ENCODE data around the gene DNAH2. TPM values are rescaled to one million over a fixed set of nuclear protein-coding genes. Genes with fewer than 3 reads are reported as not detected.

Gene DNAH2
- total and polyA plus RNA-seq, 2 of the 13 experiments (the other 11 are each of a cell fraction or from before 2014, with no cell fraction given): not detected

DNA sequence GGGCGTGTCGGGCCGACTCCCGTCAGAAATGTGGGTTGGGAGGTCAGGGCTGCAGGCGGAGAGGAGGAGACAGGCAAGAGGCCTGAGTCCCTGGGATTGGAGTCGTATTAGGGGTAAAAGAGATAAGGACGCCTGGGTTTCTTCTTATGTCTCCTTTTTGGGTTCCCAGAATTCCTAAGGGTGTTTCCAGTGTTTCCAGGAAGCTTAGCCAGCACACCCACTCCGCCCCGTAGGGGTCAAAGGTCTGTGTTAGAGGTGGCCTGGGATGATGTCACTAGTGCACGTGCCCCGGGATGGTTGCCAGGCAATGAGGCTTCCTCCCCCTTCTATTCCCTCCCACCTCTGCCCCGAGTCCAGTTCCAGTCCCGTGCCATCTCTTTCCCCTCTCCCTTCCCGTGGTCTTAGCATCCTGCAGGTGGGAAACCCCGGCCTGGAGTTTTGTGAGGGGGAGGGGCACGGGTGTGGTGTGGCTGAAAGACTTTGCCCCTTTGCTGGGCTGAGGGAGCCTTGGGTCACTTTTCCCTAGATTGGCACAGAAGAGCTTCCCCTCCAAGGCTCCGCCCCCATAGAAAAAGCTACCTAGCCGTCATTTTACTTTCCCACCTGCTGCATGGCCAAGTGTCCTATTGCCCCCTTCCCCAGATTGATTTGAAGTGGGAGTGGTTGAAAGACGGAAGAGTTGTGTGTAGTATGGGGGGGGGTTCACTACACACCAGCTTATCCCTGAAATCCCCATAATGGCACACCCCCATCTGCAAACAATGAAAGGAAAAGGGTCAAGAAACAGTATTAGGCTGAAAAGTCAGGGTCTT lies 119.3 kb downstream of the DNAH2 start (continued):
- TF ChIP-seq, protein P1, sequence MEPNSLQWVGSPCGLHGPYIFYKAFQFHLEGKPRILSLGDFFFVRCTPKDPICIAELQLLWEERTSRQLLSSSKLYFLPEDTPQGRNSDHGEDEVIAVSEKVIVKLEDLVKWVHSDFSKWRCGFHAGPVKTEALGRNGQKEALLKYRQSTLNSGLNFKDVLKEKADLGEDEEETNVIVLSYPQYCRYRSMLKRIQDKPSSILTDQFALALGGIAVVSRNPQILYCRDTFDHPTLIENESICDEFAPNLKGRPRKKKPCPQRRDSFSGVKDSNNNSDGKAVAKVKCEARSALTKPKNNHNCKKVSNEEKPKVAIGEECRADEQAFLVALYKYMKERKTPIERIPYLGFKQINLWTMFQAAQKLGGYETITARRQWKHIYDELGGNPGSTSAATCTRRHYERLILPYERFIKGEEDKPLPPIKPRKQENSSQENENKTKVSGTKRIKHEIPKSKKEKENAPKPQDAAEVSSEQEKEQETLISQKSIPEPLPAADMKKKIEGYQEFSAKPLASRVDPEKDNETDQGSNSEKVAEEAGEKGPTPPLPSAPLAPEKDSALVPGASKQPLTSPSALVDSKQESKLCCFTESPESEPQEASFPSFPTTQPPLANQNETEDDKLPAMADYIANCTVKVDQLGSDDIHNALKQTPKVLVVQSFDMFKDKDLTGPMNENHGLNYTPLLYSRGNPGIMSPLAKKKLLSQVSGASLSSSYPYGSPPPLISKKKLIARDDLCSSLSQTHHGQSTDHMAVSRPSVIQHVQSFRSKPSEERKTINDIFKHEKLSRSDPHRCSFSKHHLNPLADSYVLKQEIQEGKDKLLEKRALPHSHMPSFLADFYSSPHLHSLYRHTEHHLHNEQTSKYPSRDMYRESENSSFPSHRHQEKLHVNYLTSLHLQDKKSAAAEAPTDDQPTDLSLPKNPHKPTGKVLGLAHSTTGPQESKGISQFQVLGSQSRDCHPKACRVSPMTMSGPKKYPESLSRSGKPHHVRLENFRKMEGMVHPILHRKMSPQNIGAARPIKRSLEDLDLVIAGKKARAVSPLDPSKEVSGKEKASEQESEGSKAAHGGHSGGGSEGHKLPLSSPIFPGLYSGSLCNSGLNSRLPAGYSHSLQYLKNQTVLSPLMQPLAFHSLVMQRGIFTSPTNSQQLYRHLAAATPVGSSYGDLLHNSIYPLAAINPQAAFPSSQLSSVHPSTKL (CRISPR knock-in tag; IDR thresholded peaks at IDR 0.05): peak; percentile 93
- TF ChIP-seq, protein P2, sequence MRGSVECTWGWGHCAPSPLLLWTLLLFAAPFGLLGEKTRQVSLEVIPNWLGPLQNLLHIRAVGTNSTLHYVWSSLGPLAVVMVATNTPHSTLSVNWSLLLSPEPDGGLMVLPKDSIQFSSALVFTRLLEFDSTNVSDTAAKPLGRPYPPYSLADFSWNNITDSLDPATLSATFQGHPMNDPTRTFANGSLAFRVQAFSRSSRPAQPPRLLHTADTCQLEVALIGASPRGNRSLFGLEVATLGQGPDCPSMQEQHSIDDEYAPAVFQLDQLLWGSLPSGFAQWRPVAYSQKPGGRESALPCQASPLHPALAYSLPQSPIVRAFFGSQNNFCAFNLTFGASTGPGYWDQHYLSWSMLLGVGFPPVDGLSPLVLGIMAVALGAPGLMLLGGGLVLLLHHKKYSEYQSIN (CRISPR knock-in tag; IDR thresholded peaks at IDR 0.05; ENCODE audit: borderline replicate concordance): no peak
- TF ChIP-seq IKZF4 (CRISPR knock-in tag; IDR thresholded peaks at IDR 0.05; ENCODE audit: borderline replicate concordance, low read depth, not compliant biosample characterization) (no peak), NBN (conservative IDR thresholded peaks at IDR 0.05) (0 out of 2 replicates have a peak, but pooled peaks have one; percentile 39), EEA1 (CRISPR knock-in tag; IDR thresholded peaks at IDR 0.05; ENCODE audit: borderline replicate concordance) (0 out of 2 replicates have a peak, but pooled peaks have one; percentile 15), ZNF674 (CRISPR knock-in tag; IDR thresholded peaks at IDR 0.05; ENCODE audit: low read depth) (no peak), ZNF737 (CRISPR knock-in tag; IDR thresholded peaks at IDR 0.05; ENCODE audit: borderline replicate concordance) (no peak), ZFP62 (CRISPR knock-in tag; IDR thresholded peaks at IDR 0.05) (no peak), ZNF30 (CRISPR knock-in tag; IDR thresholded peaks at IDR 0.05) (no peak), ZFP90 (CRISPR knock-in tag; IDR thresholded peaks at IDR 0.05; ENCODE audit: borderline replicate concordance) (peak; percentile 11; the same call in 1 of the 2 replicates), TAF15 (IDR thresholded peaks at IDR 0.05; ENCODE audit: low read depth, low read length, poor library complexity, severe bottlenecking) (peak; percentile 1), ZNF598 (CRISPR knock-in tag; IDR thresholded peaks at IDR 0.05; ENCODE audit: borderline replicate concordance) (no peak), ZNF678 (CRISPR knock-in tag; IDR thresholded peaks at IDR 0.05) (no peak), TEAD3 (CRISPR knock-in tag; optimal IDR thresholded peaks at IDR 0.05; ENCODE audit: borderline replicate concordance) (peak; percentile 86)
- TF ChIP-seq, protein P3, sequence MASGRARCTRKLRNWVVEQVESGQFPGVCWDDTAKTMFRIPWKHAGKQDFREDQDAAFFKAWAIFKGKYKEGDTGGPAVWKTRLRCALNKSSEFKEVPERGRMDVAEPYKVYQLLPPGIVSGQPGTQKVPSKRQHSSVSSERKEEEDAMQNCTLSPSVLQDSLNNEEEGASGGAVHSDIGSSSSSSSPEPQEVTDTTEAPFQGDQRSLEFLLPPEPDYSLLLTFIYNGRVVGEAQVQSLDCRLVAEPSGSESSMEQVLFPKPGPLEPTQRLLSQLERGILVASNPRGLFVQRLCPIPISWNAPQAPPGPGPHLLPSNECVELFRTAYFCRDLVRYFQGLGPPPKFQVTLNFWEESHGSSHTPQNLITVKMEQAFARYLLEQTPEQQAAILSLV (CRISPR knock-in tag; IDR thresholded peaks at IDR 0.05; ENCODE audit: borderline replicate concordance): peak; percentile 85; the same call in 1 of the 2 replicates
- TF ChIP-seq, protein P4, sequence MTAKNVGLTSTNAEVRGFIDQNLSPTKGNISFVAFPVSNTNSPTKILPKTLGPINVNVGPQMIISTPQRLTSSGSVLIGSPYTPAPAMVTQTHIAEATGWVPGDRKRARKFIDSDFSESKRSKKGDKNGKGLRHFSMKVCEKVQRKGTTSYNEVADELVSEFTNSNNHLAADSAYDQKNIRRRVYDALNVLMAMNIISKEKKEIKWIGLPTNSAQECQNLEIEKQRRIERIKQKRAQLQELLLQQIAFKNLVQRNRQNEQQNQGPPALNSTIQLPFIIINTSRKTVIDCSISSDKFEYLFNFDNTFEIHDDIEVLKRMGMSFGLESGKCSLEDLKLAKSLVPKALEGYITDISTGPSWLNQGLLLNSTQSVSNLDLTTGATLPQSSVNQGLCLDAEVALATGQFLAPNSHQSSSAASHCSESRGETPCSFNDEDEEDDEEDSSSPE (CRISPR knock-in tag; IDR thresholded peaks at IDR 0.05): peak; percentile 73
- TF ChIP-seq, protein P5, sequence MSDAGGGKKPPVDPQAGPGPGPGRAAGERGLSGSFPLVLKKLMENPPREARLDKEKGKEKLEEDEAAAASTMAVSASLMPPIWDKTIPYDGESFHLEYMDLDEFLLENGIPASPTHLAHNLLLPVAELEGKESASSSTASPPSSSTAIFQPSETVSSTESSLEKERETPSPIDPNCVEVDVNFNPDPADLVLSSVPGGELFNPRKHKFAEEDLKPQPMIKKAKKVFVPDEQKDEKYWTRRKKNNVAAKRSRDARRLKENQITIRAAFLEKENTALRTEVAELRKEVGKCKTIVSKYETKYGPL (CRISPR knock-in tag; IDR thresholded peaks at IDR 0.05): no peak
- TF ChIP-seq, protein P6, sequence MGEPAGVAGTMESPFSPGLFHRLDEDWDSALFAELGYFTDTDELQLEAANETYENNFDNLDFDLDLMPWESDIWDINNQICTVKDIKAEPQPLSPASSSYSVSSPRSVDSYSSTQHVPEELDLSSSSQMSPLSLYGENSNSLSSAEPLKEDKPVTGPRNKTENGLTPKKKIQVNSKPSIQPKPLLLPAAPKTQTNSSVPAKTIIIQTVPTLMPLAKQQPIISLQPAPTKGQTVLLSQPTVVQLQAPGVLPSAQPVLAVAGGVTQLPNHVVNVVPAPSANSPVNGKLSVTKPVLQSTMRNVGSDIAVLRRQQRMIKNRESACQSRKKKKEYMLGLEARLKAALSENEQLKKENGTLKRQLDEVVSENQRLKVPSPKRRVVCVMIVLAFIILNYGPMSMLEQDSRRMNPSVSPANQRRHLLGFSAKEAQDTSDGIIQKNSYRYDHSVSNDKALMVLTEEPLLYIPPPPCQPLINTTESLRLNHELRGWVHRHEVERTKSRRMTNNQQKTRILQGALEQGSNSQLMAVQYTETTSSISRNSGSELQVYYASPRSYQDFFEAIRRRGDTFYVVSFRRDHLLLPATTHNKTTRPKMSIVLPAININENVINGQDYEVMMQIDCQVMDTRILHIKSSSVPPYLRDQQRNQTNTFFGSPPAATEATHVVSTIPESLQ (CRISPR knock-in tag; conservative IDR thresholded peaks at IDR 0.05): no peak
